GM12878 (cell line): ENCODE measurements around the gene HAPLN2. TPM values are rescaled to one million over a fixed set of nuclear protein-coding genes. Genes with fewer than 3 reads are reported as not detected.

Source experiments
- ATAC-seq: fragments of 200-7000 bp; cut with Tn5 transposase; 3 replicates; pipeline ENCODE4 v1.9.1; 2020; ENCODE audit warnings: mild to moderate bottlenecking, moderate library complexity
- BruUV-seq: library from RNA; stranded (reverse); fragments of 400-500 nt; replicated peaks from 2 replicates; lab custom pipeline; 2021; lab: Mats Ljungman, UMichigan
- CTCF ChIA-PET: fragments of 300-600 bp; sonication (Branson Sonifier 250); formaldehyde crosslinking; extraction: SDS; loops from one replicate; lab custom pipeline; 2021; ENCODE audit warnings: inconsistent platforms; lab: Yijun Ruan, JAX
- POLR2A ChIA-PET: fragments of 350-600 bp; formaldehyde crosslinking; extraction: SDS; loops from one replicate; lab custom pipeline; 2021; ENCODE audit warnings: inconsistent platforms; lab: Charles Lee
- RAD21 ChIA-PET: fragments of 300-600 bp; sonication (Branson Sonifier 250); formaldehyde crosslinking; loops from one replicate; lab custom pipeline; 2023; ENCODE audit warnings: antibody characterized with exemption; ENCODE audit not compliant: unreplicated experiment; lab: Charles Lee
- SMC1A ChIA-PET: fragments of 300-600 bp; sonication (Branson Sonifier 250); formaldehyde crosslinking; loops from one replicate; lab custom pipeline; 2023; ENCODE audit not compliant: unreplicated experiment, uncharacterized antibody; lab: Charles Lee
- DNase-seq: peaks from one replicate; pipeline ENCODE4 v3.0.0-alpha.2; 2011; ENCODE audit warnings: low read depth, low spot score
- FAIRE-seq: peaks from 3 replicates; lab custom pipeline; 2011; peaks lifted over from hg19 to GRCh38; lab: Jason Lieb, UNC
- H2AFZ ChIP-seq: 2 replicates; pipeline ENCODE4 v1.6.0; 2011; ENCODE audit warnings: low read depth, low read length, control low read depth; ENCODE audit not compliant: control insufficient read depth
- H3K27ac ChIP-seq: 2 replicates; pipeline ENCODE4 v1.5.1; 2011; ENCODE audit warnings: control low read depth; ENCODE audit not compliant: control insufficient read depth, insufficient read depth
- H3K27me3 ChIP-seq, 2 experiments: replicated peaks in 1 of 2; 2 replicates each; pipeline versions ENCODE4 v1.6.0 to v1.6.1; 2011; ENCODE audit warnings: low read length in 1 of 2; ENCODE audit not compliant: control insufficient read depth in 2 of 2, insufficient read depth in 2 of 2
- H3K36me3 ChIP-seq, 2 experiments: 2 replicates each; pipeline ENCODE4 v1.5.1; 2011; ENCODE audit warnings: low read length in 1 of 2; ENCODE audit not compliant: control insufficient read depth in 2 of 2, insufficient read depth in 2 of 2
- H3K4me1 ChIP-seq: 2 replicates; pipeline ENCODE4 v1.6.1; 2011; ENCODE audit warnings: mild to moderate bottlenecking, low read length, moderate library complexity, mixed read lengths; ENCODE audit not compliant: control insufficient read depth, insufficient read depth
- H3K4me2 ChIP-seq: 2 replicates; pipeline ENCODE4 v1.6.0; 2011; ENCODE audit warnings: control low read depth; ENCODE audit not compliant: control insufficient read depth, insufficient read depth
- H3K4me3 ChIP-seq: fragments of 200-600 bp; sonication (generic); 2 replicates; pipeline ENCODE4 v1.5.1; 2016
- H3K79me2 ChIP-seq: 2 replicates; pipeline ENCODE4 v1.6.0; 2011; ENCODE audit warnings: low read length; ENCODE audit not compliant: control insufficient read depth, insufficient read depth
- H3K9ac ChIP-seq: 2 replicates; pipeline ENCODE4 v1.8.0; 2011; ENCODE audit warnings: low read length, control low read depth, mixed read lengths; ENCODE audit not compliant: control insufficient read depth, insufficient read depth
- H3K9me3 ChIP-seq: replicated peaks from 3 replicates; pipeline ENCODE4 v1.5.1; 2011; ENCODE audit warnings: mild to moderate bottlenecking, low read length; ENCODE audit not compliant: control insufficient read depth, insufficient read depth
- H4K20me1 ChIP-seq: 2 replicates; pipeline ENCODE4 v1.6.0; 2011; ENCODE audit not compliant: control insufficient read depth, insufficient read depth
- CTCF ChIP-seq, 3 experiments: IDR thresholded peaks in 2 of 3; conservative IDR thresholded peaks in 1 of 3; 2 replicates each; pipeline ENCODE4 v1.5.1; 2011; ENCODE audit warnings: low read depth in 3 of 3, low read length in 3 of 3, mild to moderate bottlenecking in 3 of 3, control low read depth in 2 of 3, moderate library complexity in 2 of 3, inconsistent platforms in 1 of 3, mixed read lengths in 1 of 3; ENCODE audit not compliant: control insufficient read depth in 2 of 3, insufficient read depth in 1 of 3; ENCODE audit errors: extremely low read depth in 1 of 3
- MTA3 ChIP-seq: IDR thresholded peaks from 2 replicates; pipeline ENCODE4 v1.6.1; 2012; ENCODE audit warnings: low read length, inconsistent platforms, borderline replicate concordance
- PAX5 ChIP-seq: IDR thresholded peaks from 2 replicates; pipeline ENCODE4 v1.6.1; 2011; ENCODE audit warnings: low read depth, low read length, borderline replicate concordance
- RAD21 ChIP-seq: IDR thresholded peaks from 2 replicates; pipeline ENCODE4 v1.6.1; 2011; ENCODE audit warnings: mild to moderate bottlenecking, low read depth, low read length, moderate library complexity; ENCODE audit not compliant: insufficient read depth
- RFX5 ChIP-seq: IDR thresholded peaks from 2 replicates; pipeline ENCODE4 v1.6.1; 2011; ENCODE audit warnings: low read depth, low read length, improper control_type of control experiment
- SMC3 ChIP-seq: IDR thresholded peaks from 2 replicates; pipeline ENCODE4 v1.6.1; 2011; ENCODE audit warnings: low read length, improper control_type of control experiment, borderline replicate concordance
- SPI1 ChIP-seq: IDR thresholded peaks from 2 replicates; pipeline ENCODE4 v1.6.1; 2011; ENCODE audit warnings: low read depth, mild to moderate bottlenecking, low read length, moderate library complexity, borderline replicate concordance; ENCODE audit not compliant: insufficient read depth
- YY1 ChIP-seq: IDR thresholded peaks from 2 replicates; pipeline ENCODE4 v1.6.1; 2011; ENCODE audit warnings: low read depth, mild to moderate bottlenecking, low read length
- WGBS: methylation state at CpG from one replicate; pipeline ENCODE4 v1.1.6; 2016; ENCODE audit warnings: low lambda C conversion rate; ENCODE audit not compliant: insufficient replicate concordance, insufficient coverage; ENCODE audit errors: missing lambda C conversion rate; 5-methylcytosine and 5-hydroxymethylcytosine counted together
- in situ Hi-C: fragments of 300-500 bp; cut with MboI; formaldehyde crosslinking; loops from 9 replicates; pipeline ENCODE4 v1.14.3; 2018; ENCODE audit warnings: mixed read lengths
- intact Hi-C: fragments of 100-400 bp; cut with micrococcal nuclease; formaldehyde crosslinking; loops from one replicate; pipeline ENCODE4 v1.14.2; 2022; ENCODE audit not compliant: unreplicated experiment
- polyA plus RNA-seq, 11 experiments: library from polyadenylated mRNA; depleted of rRNA in 4 of 11; unstranded in 6 of 11; stranded (reverse) in 5 of 11; fragments of >200 nt; fragmentation: Nextera tagmentation in 4 of 11; fragmentation: Illumina TruSeq in 1 of 11; extraction: Ambion mirVana in 4 of 11; extraction: Trizol in 1 of 11; gene quantifications; 1 replicate in 1 of 11; 2 replicates in 10 of 11; pipeline versions ENCODE4 v1.2.1 to v1.2.3, GENCODE V29; 2011 to 2016; ENCODE audit warnings: inconsistent platforms in 2 of 11, missing spikeins in 2 of 11, low read depth in 1 of 11
- total RNA-seq, 4 experiments: library from RNA; depleted of rRNA in 3 of 4; stranded (reverse); fragments of >200 nt in 3 of 4; fragmentation: Illumina TruSeq in 1 of 4; extraction: Trizol in 1 of 4; gene quantifications; 2 replicates each; pipeline versions ENCODE4 v1.2.1 to v1.2.3, GENCODE V29; 2013 to 2021

The HAPLN2 gene
- total and polyA plus RNA-seq, 10 of the 15 experiments (the other 5 are each of a cell fraction or from before 2014, with no cell fraction given) = 0.15 to 0.24 TPM; not detected in 8

- Histone ChIP-seq H3K27ac (no peak overlapping the region), H3K4me3 (no peak overlapping the region), H3K9me3 (no peaks in the 10 kb centered on the region), H3K4me1 (peaks cover 16% of the 10 kb centered on the region), H2AFZ (no peak overlapping the region; the same call in 1 of the 2 replicates), H3K9ac (no peak overlapping the region), H4K20me1 (no peaks in the 10 kb centered on the region), H3K4me2 (no peak overlapping the region), H3K79me2 (no peaks in the 10 kb centered on the region), H3K27me3 (no peaks in the 10 kb centered on the region; a peak in 1 of 4 replicates), H3K36me3 (no peaks in the 10 kb centered on the region)
- POLR2A ChIA-PET = interaction anchor here (0.6 kb wide), 1 partner anchor 121 kb away, joined by 9 read pairs; no protein-coding TSS in a partner anchor
- TF ChIP-seq CTCF (IDR thresholded peaks at IDR 0.05 in 2 of 3, conservative IDR thresholded peaks at IDR 0.05 in 1 of 3; ENCODE audit: control insufficient read depth in 2 of 3, extremely low read depth in 1 of 3, insufficient read depth in 1 of 3, low read depth in 3 of 3, low read length in 3 of 3) = peak; percentile 88 to 93 (median 89)
- TF ChIP-seq YY1 = peak; percentile 52; the same call in 1 of the 2 replicates
- 0 out of 2 replicates have a peak, but pooled peaks have one; percentile 55 for TF ChIP-seq PAX5
- peak; percentile 19; the same call in 1 of the 2 replicates for TF ChIP-seq SPI1
- TF ChIP-seq SMC3 = peak; percentile 87
- TF ChIP-seq RAD21 = peak; percentile 87
- no peak for TF ChIP-seq MTA3
- TF ChIP-seq RFX5 = no peak
- CTCF ChIA-PET = interaction anchor here (1.0 to 4.6 kb wide), 6 partner anchors 16 to 77 kb away, joined by 3 to 40 read pairs (median 12); partner anchors contain the start of gene GPATCH4
- no peak for DNase-seq
- peak; percentile 99 for FAIRE-seq
- RAD21 ChIA-PET = interaction anchor here (1.1 kb wide), 1 partner anchor 25 kb away, joined by 3 read pairs; no protein-coding TSS in a partner anchor
- ATAC-seq = peak; percentile 83
- 54% methylated on average over 19 of the region's 20 CpGs for WGBS
- intact Hi-C loops = loop anchor here (1.0 to 2.0 kb wide), 2 partner anchors 24 to 127 kb away; no protein-coding TSS in a partner anchor
- in situ Hi-C loops = no loop called here
- SMC1A ChIA-PET = interaction anchor here (1.0 to 3.5 kb wide), 3 partner anchors 24 to 126 kb away, joined by 3 to 22 read pairs (median 5); no protein-coding TSS in a partner anchor
- BruUV-seq = no TSS peak
Observed at GRCh38 chr1:156583821-156584622, 35.2 kb upstream of the HAPLN2 start.
